MCF 10A (cell line): Measurements from ENCODE around the gene TMEM219. TPM values are rescaled to one million over a fixed set of nuclear protein-coding genes. Genes with fewer than 3 reads are reported as not detected.

Experiments used
- BruUV-seq: library from RNA; stranded (reverse); fragments of 400-500 nt; replicated peaks from 2 replicates; lab custom pipeline; 2021; lab: Mats Ljungman, UMichigan
- CTCF ChIA-PET: fragments of 300-600 bp; sonication (Branson Sonifier 250); formaldehyde crosslinking; extraction: SDS; loops from one replicate; lab custom pipeline; 2021; ENCODE audit warnings: antibody characterized with exemption, inconsistent platforms; lab: Yijun Ruan, JAX
- POLR2A ChIA-PET: fragments of 300-600, 350-650 bp; sonication (Branson Sonifier 250); formaldehyde crosslinking; extraction: SDS; loops from one replicate; lab custom pipeline; 2020; ENCODE audit warnings: antibody characterized with exemption, inconsistent platforms; lab: Yijun Ruan, JAX
- DNase-seq: peaks from one replicate; pipeline ENCODE4 v3.0.0-alpha.2; 2018; ENCODE audit not compliant: unreplicated experiment
- H3K27ac Mint-ChIP-seq: one replicate; pipeline ENCODE4 v1.8.0; 2022; ENCODE audit warnings: mild to moderate bottlenecking, low read depth, mixed read lengths; ENCODE audit not compliant: unreplicated experiment
- H3K27me3 Mint-ChIP-seq: one replicate; pipeline ENCODE4 v1.8.0; 2022; ENCODE audit warnings: mixed read lengths; ENCODE audit not compliant: insufficient read depth, unreplicated experiment
- H3K36me3 Mint-ChIP-seq: one replicate; pipeline ENCODE4 v1.8.0; 2022; ENCODE audit warnings: mild to moderate bottlenecking, moderate library complexity, mixed read lengths; ENCODE audit not compliant: insufficient read depth, unreplicated experiment
- H3K4me1 Mint-ChIP-seq: one replicate; pipeline ENCODE4 v1.8.0; 2022; ENCODE audit warnings: mixed read lengths; ENCODE audit not compliant: insufficient read depth, unreplicated experiment
- H3K4me3 Mint-ChIP-seq: one replicate; pipeline ENCODE4 v1.8.0; 2022; ENCODE audit warnings: mild to moderate bottlenecking, moderate library complexity, mixed read lengths; ENCODE audit not compliant: unreplicated experiment
- H3K9me3 Mint-ChIP-seq: one replicate; pipeline ENCODE4 v1.8.0; 2022; ENCODE audit warnings: mixed read lengths; ENCODE audit not compliant: unreplicated experiment
- intact Hi-C: fragments of 100-400 bp; cut with micrococcal nuclease; formaldehyde crosslinking; loops from 2 replicates; pipeline ENCODE4 v1.14.1; 2022
- total RNA-seq: library from RNA; stranded (reverse); gene quantifications from 2 replicates; pipeline ENCODE4 v1.2.3, GENCODE V29; 2022
- TF ChIP-seq, protein P1 (sequence below): fragments of 200-600 bp; IDR thresholded peaks from one replicate; pipeline ENCODE4 v1.8.0; 2022; ENCODE audit warnings: antibody characterized with exemption, mild to moderate bottlenecking; ENCODE audit not compliant: unreplicated experiment

TMEM219 gene
- total RNA-seq, 1 experiment from 2014 or later = 62.1 TPM

DNA sequence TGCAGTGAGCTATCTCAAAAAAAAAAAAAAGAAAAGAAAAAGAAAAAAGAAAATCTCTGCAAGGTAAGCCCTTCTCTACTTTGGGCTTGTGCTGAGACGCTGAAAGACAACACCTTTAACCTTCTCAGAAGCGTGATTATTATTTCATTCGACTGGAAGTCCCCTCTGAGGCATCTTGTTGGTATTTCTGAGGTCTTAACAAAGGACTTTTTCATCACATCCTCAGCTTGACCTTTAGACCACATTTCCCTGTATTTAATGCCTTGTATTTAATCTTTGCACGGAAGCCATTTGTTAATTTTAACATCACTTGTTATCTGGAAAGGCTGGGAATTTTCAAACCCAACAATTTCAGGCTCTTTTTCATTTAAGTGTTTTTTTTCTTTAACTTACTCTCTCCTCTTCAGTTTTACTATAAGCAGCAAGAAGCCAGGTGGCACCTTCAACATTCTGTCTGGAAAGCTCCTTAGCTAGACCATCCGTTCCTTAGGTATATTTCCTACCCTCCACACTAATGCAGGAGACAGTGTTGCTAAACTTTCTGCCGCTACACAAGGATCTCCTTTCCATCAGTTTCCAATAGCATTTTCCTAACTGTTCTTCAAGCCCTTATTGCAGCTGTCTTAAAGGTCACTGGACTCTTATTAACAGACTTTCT lies 46.2 kb upstream of the TMEM219 start:
- no peak overlapping the region for H3K27ac Mint-ChIP-seq
- peaks cover 65% of the 10 kb centered on the region for H3K36me3 Mint-ChIP-seq
- no peaks in the 10 kb centered on the region for H3K4me1 Mint-ChIP-seq
- DNase-seq = no peak
- no peak overlapping the region for H3K4me3 Mint-ChIP-seq
- ChIA-PET CTCF (interaction anchor here (1.0 to 1.8 kb wide), 4 partner anchors 9 to 60 kb away, joined by 3 to 5 read pairs (median 3); no protein-coding TSS in a partner anchor), POLR2A (interaction anchor here (1.0 to 2.7 kb wide), 4 partner anchors 10 to 59 kb away, joined by 3 to 14 read pairs (median 3); partner anchors contain the start of genes KCTD13 and SEZ6L2)
- H3K9me3 Mint-ChIP-seq = no peaks in the 10 kb centered on the region
- H3K27me3 Mint-ChIP-seq = no peaks in the 10 kb centered on the region
- no TSS peak for BruUV-seq
- TF ChIP-seq, protein P1, sequence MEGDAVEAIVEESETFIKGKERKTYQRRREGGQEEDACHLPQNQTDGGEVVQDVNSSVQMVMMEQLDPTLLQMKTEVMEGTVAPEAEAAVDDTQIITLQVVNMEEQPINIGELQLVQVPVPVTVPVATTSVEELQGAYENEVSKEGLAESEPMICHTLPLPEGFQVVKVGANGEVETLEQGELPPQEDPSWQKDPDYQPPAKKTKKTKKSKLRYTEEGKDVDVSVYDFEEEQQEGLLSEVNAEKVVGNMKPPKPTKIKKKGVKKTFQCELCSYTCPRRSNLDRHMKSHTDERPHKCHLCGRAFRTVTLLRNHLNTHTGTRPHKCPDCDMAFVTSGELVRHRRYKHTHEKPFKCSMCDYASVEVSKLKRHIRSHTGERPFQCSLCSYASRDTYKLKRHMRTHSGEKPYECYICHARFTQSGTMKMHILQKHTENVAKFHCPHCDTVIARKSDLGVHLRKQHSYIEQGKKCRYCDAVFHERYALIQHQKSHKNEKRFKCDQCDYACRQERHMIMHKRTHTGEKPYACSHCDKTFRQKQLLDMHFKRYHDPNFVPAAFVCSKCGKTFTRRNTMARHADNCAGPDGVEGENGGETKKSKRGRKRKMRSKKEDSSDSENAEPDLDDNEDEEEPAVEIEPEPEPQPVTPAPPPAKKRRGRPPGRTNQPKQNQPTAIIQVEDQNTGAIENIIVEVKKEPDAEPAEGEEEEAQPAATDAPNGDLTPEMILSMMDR = no peak
- intact Hi-C loops = no loop called here

DNA sequence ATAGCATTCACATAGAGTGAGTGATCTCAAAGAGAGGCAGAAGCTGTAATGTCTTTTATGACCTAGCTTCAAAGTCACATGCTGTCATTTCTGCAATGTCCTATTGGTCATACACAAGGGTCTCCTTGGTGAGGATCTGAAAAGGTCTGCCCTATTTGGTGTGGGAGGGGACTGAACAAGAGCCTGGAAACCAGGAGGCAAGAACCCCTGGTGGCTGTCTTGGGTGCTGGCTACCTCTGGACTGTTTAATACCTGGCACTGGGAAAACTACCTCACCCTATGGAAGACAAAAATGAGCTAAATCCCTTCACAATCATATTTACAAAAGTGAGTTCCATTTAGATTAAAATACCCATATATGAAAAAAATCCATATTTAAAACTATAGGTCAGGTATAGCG lies 44.9 kb upstream of the TMEM219 start:
- Mint-ChIP-seq H3K27ac (no peak overlapping the region), H3K4me3 (no peak overlapping the region), H3K9me3 (no peaks in the 10 kb centered on the region), H3K4me1 (no peaks in the 10 kb centered on the region), H3K36me3 (peaks cover 77% of the 10 kb centered on the region), H3K27me3 (no peaks in the 10 kb centered on the region)
- TF ChIP-seq, protein P1 = no peak
- CTCF ChIA-PET = interaction anchor here (0.8 to 1.5 kb wide), 3 partner anchors 15 to 116 kb away, joined by 3 to 5 read pairs (median 3); no protein-coding TSS in a partner anchor
- DNase-seq = no peak
- intact Hi-C loops = no loop called here
- POLR2A ChIA-PET = interaction anchor here (0.6 to 2.7 kb wide), 6 partner anchors 9 to 58 kb away, joined by 3 to 14 read pairs (median 3); partner anchors contain the start of genes KCTD13 and TAOK2
- BruUV-seq = no TSS peak

DNA sequence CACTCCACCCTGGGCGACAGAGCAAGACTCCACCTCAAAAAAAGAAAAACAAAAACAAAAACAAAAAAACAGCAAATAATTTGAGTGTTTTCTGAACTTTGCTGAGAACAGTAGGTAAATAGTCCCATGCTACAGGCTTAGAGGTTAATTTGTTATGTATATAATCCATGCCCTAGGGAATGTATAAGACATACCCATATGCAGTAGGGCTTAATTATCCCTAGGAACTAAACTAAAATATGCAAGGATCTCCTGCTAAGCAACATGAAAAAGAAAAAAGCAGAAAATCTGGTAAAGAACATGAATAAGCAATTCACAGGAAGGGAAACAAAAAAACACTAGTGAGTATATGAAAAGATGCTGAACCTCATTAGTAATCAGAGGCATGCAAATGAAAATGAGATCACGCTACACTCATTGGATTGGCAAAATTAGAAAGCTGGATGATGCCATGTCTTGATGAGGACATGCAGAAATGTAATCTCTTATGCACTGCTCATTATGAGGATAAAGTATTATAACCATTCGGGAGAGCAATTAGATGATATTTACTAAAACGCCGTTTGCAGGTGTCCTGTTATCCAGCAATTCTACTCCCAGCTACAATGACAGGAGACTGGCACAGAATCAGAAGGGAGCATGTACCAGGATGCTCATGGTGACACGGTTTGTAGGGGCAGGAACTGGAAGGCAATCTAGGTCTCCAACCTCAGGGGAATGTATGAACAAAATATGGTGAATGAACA lies 41.4 kb upstream of the TMEM219 start:
- H3K36me3 Mint-ChIP-seq = peaks cover 62% of the 10 kb centered on the region
- CTCF ChIA-PET = interaction anchor here (0.6 kb wide), 1 partner anchor 27 kb away, joined by 3 read pairs; no protein-coding TSS in a partner anchor
- TF ChIP-seq, protein P1 = no peak
- no TSS peak for BruUV-seq
- H3K27ac Mint-ChIP-seq = no peak overlapping the region
- H3K9me3 Mint-ChIP-seq = no peaks in the 10 kb centered on the region
- intact Hi-C loops = no loop called here
- no peak for DNase-seq
- no peak overlapping the region for H3K4me3 Mint-ChIP-seq
- H3K27me3 Mint-ChIP-seq = no peaks in the 10 kb centered on the region
- peaks cover 14% of the 10 kb centered on the region for H3K4me1 Mint-ChIP-seq
- POLR2A ChIA-PET = interaction anchor here (0.6 to 0.8 kb wide), 2 partner anchors 53 to 100 kb away, joined by 4 read pairs; partner anchors contain the start of gene TAOK2

DNA sequence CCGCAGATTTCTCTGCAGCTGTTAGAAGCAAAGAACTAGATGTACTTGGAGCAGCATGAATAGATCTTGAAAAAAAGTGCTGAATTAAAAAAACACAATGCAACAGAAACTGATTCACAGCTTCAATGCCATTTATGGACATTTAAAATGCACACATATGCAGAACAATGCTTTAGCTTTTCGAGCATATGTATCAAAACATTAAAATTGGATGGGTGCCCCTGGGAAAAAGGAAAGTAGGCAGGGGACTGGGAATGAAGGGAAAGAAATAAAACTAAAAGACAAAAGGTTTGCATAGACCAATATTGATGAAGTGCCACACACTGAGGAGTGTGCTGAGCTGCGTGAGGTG lies 40.9 kb upstream of the TMEM219 start:
- TF ChIP-seq, protein P1 = no peak
- POLR2A ChIA-PET = interaction anchor here (0.6 to 0.8 kb wide), 2 partner anchors 53 to 100 kb away, joined by 4 read pairs; partner anchors contain the start of gene TAOK2
- intact Hi-C loops = no loop called here
- no peak for DNase-seq
- no peaks in the 10 kb centered on the region for H3K27me3 Mint-ChIP-seq
- no TSS peak for BruUV-seq
- no peaks in the 10 kb centered on the region for H3K9me3 Mint-ChIP-seq
- peaks cover 14% of the 10 kb centered on the region for H3K4me1 Mint-ChIP-seq
- peaks cover 62% of the 10 kb centered on the region for H3K36me3 Mint-ChIP-seq
- H3K4me3 Mint-ChIP-seq = no peak overlapping the region
- H3K27ac Mint-ChIP-seq = no peak overlapping the region
- CTCF ChIA-PET = interaction anchor here (0.6 kb wide), 1 partner anchor 27 kb away, joined by 3 read pairs; no protein-coding TSS in a partner anchor
